PC-3 (cell line): ENCODE measurements around the gene KCNIP4.

ENCODE experiments used
- EZH2phosphoT487 ChIP-seq: fragments of 300-600 bp; sonication (generic); IDR thresholded peaks from 2 replicates; pipeline ENCODE4 v1.6.1; 2018; ENCODE audit warnings: mild to moderate bottlenecking, antibody characterized with exemption, low read length, borderline replicate concordance
- TF ChIP-seq, protein P1 (sequence below): fragments of 300-600 bp; sonication (generic); conservative IDR thresholded peaks from 2 replicates; pipeline ENCODE4 v1.5.1; 2017; ENCODE audit warnings: antibody characterized with exemption, low read depth, mild to moderate bottlenecking, low read length

DNA sequence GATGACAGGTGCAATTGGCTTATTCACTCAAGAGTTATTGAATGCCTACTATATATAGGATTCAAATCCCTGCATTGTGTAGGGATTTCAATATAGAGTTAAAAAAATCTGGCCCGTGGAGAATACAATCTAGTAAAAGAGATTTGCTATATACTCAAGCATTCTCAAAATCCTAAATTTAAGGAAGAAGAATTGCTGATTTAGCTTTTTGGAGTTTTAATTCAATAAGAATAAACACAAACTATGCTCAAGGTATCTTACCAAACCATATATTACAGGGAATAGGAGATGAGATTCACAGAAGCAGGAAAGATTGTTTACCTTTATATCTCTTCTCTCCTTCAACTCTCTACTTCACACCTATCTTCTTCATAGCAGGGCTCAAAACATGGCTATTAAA is 771.5 kb downstream of the KCNIP4 start:
- TF ChIP-seq, protein P1, sequence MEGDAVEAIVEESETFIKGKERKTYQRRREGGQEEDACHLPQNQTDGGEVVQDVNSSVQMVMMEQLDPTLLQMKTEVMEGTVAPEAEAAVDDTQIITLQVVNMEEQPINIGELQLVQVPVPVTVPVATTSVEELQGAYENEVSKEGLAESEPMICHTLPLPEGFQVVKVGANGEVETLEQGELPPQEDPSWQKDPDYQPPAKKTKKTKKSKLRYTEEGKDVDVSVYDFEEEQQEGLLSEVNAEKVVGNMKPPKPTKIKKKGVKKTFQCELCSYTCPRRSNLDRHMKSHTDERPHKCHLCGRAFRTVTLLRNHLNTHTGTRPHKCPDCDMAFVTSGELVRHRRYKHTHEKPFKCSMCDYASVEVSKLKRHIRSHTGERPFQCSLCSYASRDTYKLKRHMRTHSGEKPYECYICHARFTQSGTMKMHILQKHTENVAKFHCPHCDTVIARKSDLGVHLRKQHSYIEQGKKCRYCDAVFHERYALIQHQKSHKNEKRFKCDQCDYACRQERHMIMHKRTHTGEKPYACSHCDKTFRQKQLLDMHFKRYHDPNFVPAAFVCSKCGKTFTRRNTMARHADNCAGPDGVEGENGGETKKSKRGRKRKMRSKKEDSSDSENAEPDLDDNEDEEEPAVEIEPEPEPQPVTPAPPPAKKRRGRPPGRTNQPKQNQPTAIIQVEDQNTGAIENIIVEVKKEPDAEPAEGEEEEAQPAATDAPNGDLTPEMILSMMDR, result no peak
- TF ChIP-seq EZH2phosphoT487, result no peak
